SK-N-SH (cell line): Measurements from ENCODE around the gene CASK. TPM values are rescaled to one million over a fixed set of nuclear protein-coding genes. Genes with fewer than 3 reads are reported as not detected.

Experiments
- CTCF ChIA-PET: fragments of 300-600, 350-600 bp; formaldehyde crosslinking; extraction: SDS; loops from one replicate; lab custom pipeline; 2021; lab: Yijun Ruan, JAX
- POLR2A ChIA-PET: fragments of 350-600 bp; sonication (Branson Sonifier 250); formaldehyde crosslinking; extraction: SDS; loops from one replicate; lab custom pipeline; 2020; ENCODE audit warnings: antibody characterized with exemption, inconsistent platforms; lab: Yijun Ruan, JAX
- DNase-seq: peaks from one replicate; pipeline ENCODE4 v3.0.0; 2012
- H2AFZ ChIP-seq: fragments of 200-600 bp; sonication (generic); 2 replicates; pipeline ENCODE4 v1.8.1; 2016; ENCODE audit warnings: antibody characterized with exemption, mild to moderate bottlenecking, low read depth
- H3F3A ChIP-seq: fragments of 200-600 bp; sonication (generic); replicated peaks from 2 replicates; pipeline ENCODE3; 2016; ENCODE audit warnings: antibody characterized with exemption, mild to moderate bottlenecking; ENCODE audit not compliant: insufficient read depth
- H3K27ac ChIP-seq, 2 experiments: fragments of 200-500 bp in 1 of 2; fragments of 200-600 bp in 1 of 2; sonication (Bioruptor generic) in 1 of 2; sonication (generic), shearing (Covaris generic) in 1 of 2; 2 replicates each; pipeline versions ENCODE4 v1.5.1 to v1.6.1; 2014 to 2016; ENCODE audit warnings: low read depth in 2 of 2, inconsistent platforms in 1 of 2, low read length in 1 of 2, mild to moderate bottlenecking in 1 of 2, mixed read lengths in 1 of 2
- H3K27me3 ChIP-seq: fragments of 200-600 bp; sonication (generic), shearing (Covaris generic); 2 replicates; pipeline ENCODE4 v1.6.1; 2016; ENCODE audit warnings: mixed run types; ENCODE audit not compliant: insufficient read depth
- H3K36me3 ChIP-seq, 2 experiments: fragments of 200-500 bp in 1 of 2; fragments of 200-600 bp in 1 of 2; sonication (Bioruptor generic) in 1 of 2; sonication (generic) in 1 of 2; replicated peaks in 1 of 2; 2 replicates each; pipeline versions ENCODE3 to v1.5.1; 2014 to 2016; ENCODE audit warnings: low read length in 1 of 2, mild to moderate bottlenecking in 1 of 2; ENCODE audit not compliant: insufficient read depth in 2 of 2, control insufficient read depth in 1 of 2
- H3K4me1 ChIP-seq, 2 experiments: fragments of 200-500 bp in 1 of 2; fragments of 200-600 bp in 1 of 2; sonication (Bioruptor generic) in 1 of 2; sonication (generic), shearing (Covaris generic) in 1 of 2; 2 replicates each; pipeline versions ENCODE4 v1.5.1 to v1.6.1; 2014 to 2016; ENCODE audit warnings: low read depth in 1 of 2, low read length in 1 of 2, mixed run types in 1 of 2; ENCODE audit not compliant: insufficient read depth in 2 of 2, control insufficient read depth in 1 of 2
- H3K4me2 ChIP-seq: fragments of 200-600 bp; sonication (generic), shearing (Covaris generic); 2 replicates; pipeline ENCODE4 v1.6.1; 2017; ENCODE audit warnings: mixed run types
- H3K4me3 ChIP-seq, 2 experiments: fragments of 200-500 bp in 1 of 2; fragments of 200-600 bp in 1 of 2; sonication (Bioruptor generic) in 1 of 2; sonication (generic), shearing (Covaris generic) in 1 of 2; 2 replicates each; pipeline versions ENCODE4 v1.5.1 to v1.8.1; 2014 to 2016; ENCODE audit warnings: low read depth in 2 of 2, inconsistent platforms in 1 of 2, low read length in 1 of 2, mild to moderate bottlenecking in 1 of 2, mixed read lengths in 1 of 2, moderate library complexity in 1 of 2
- H3K79me2 ChIP-seq: fragments of 200-600 bp; sonication (generic); 2 replicates; pipeline ENCODE4 v1.8.1; 2017; ENCODE audit warnings: mild to moderate bottlenecking; ENCODE audit not compliant: insufficient read depth
- H3K9ac ChIP-seq: fragments of 200-600 bp; sonication (generic); 2 replicates; pipeline ENCODE4 v1.6.1; 2017; ENCODE audit warnings: mixed run types
- H3K9me2 ChIP-seq: fragments of 200-600 bp; sonication (generic); 2 replicates; pipeline ENCODE4 v1.6.1; 2017; ENCODE audit warnings: mixed run types
- H3K9me3 ChIP-seq: fragments of 200-600 bp; sonication (generic); 2 replicates; pipeline ENCODE4 v1.6.1; 2017; ENCODE audit warnings: mixed run types, mild to moderate bottlenecking, moderate library complexity
- H4K20me1 ChIP-seq: fragments of 200-600 bp; sonication (generic); 2 replicates; pipeline ENCODE4 v1.6.1; 2017; ENCODE audit warnings: mild to moderate bottlenecking, mixed run types; ENCODE audit not compliant: insufficient read depth
- EP300 ChIP-seq, 2 experiments: IDR thresholded peaks; 2 replicates each; pipeline versions ENCODE4 v1.4.0 to v1.6.1; 2012; ENCODE audit warnings: borderline replicate concordance in 1 of 2, low read depth in 1 of 2, low read length in 1 of 2
- FOSL2 ChIP-seq: IDR thresholded peaks from 2 replicates; pipeline ENCODE4 v1.4.0; 2012; ENCODE audit warnings: low read depth, mild to moderate bottlenecking, moderate library complexity, borderline replicate concordance
- FOXM1 ChIP-seq: IDR thresholded peaks from 2 replicates; pipeline ENCODE4 v1.4.0; 2012; ENCODE audit warnings: low read depth, mild to moderate bottlenecking
- GABPA ChIP-seq: IDR thresholded peaks from 2 replicates; pipeline ENCODE4 v1.4.0; 2012; ENCODE audit warnings: low read depth, mild to moderate bottlenecking
- GATA2 ChIP-seq: sonication (generic); formaldehyde crosslinking; IDR thresholded peaks from 2 replicates; pipeline ENCODE4 v1.5.0; 2020; ENCODE audit warnings: mild to moderate bottlenecking, missing genetic modification reagents
- JUND ChIP-seq: IDR thresholded peaks from 2 replicates; pipeline ENCODE4 v1.4.0; 2012
- MXI1 ChIP-seq: IDR thresholded peaks from 2 replicates; pipeline ENCODE4 v1.6.1; 2012; ENCODE audit warnings: mild to moderate bottlenecking, low read depth, low read length, improper control_type of control experiment
- POLR2AphosphoS5 ChIP-seq: IDR thresholded peaks from 2 replicates; pipeline ENCODE4 v1.6.1; 2012; ENCODE audit warnings: low read depth, low read length
- RCOR1 ChIP-seq: fragments of 150-350 bp; IDR thresholded peaks from 2 replicates; pipeline ENCODE4 v1.6.1; 2017; ENCODE audit warnings: antibody characterized with exemption, low read length
- RXRA ChIP-seq: IDR thresholded peaks from 2 replicates; pipeline ENCODE4 v1.4.0; 2012; ENCODE audit warnings: low read depth, mild to moderate bottlenecking, borderline replicate concordance
- SIN3A ChIP-seq: IDR thresholded peaks from 2 replicates; pipeline ENCODE4 v1.6.1; 2012; ENCODE audit warnings: low read depth, mild to moderate bottlenecking, low read length, moderate library complexity, borderline replicate concordance
- SMC3 ChIP-seq: IDR thresholded peaks from 2 replicates; pipeline ENCODE4 v1.6.1; 2012; ENCODE audit warnings: low read depth, low read length, improper control_type of control experiment
- TAF1 ChIP-seq: IDR thresholded peaks from 2 replicates; pipeline ENCODE4 v1.6.1; 2012; ENCODE audit warnings: low read depth, mild to moderate bottlenecking, low read length, moderate library complexity, borderline replicate concordance
- TEAD4 ChIP-seq: IDR thresholded peaks from 2 replicates; pipeline ENCODE4 v1.4.0; 2012; ENCODE audit warnings: mild to moderate bottlenecking, borderline replicate concordance; ENCODE audit not compliant: insufficient read depth
- YY1 ChIP-seq: IDR thresholded peaks from 2 replicates; pipeline ENCODE4 v1.4.0; 2012; ENCODE audit warnings: low read depth, mild to moderate bottlenecking
- WGBS: methylation state at CpG from one replicate; pipeline ENCODE4 v1.1.6; 2017; ENCODE audit warnings: low lambda C conversion rate; 5-methylcytosine and 5-hydroxymethylcytosine counted together
- polyA plus RNA-seq, 3 experiments: library from polyadenylated mRNA; depleted of rRNA; stranded (reverse); fragments of >200 nt; gene quantifications; 2 replicates each; pipeline ENCODE4 v1.2.3, GENCODE V29; 2012
- TF ChIP-seq, protein P1 (sequence below): IDR thresholded peaks from 2 replicates; pipeline ENCODE4 v1.4.0; 2012; ENCODE audit warnings: low read depth, borderline replicate concordance
- TF ChIP-seq, protein P2 (sequence below): fragments of 150-350 bp; IDR thresholded peaks from 2 replicates; pipeline ENCODE4 v1.6.1; 2016; ENCODE audit warnings: mild to moderate bottlenecking, low read depth, low read length
- TF ChIP-seq, protein P3 (sequence below): IDR thresholded peaks from 2 replicates; pipeline ENCODE4 v1.6.1; 2012; ENCODE audit warnings: mild to moderate bottlenecking, low read depth, low read length, moderate library complexity
- TF ChIP-seq, protein P4 (sequence below): IDR thresholded peaks from 2 replicates; pipeline ENCODE4; 2012

Gene CASK
- polyA plus RNA-seq, 1 of the 3 experiments (the other 2 are of a cell fraction): 7.0 TPM

DNA sequence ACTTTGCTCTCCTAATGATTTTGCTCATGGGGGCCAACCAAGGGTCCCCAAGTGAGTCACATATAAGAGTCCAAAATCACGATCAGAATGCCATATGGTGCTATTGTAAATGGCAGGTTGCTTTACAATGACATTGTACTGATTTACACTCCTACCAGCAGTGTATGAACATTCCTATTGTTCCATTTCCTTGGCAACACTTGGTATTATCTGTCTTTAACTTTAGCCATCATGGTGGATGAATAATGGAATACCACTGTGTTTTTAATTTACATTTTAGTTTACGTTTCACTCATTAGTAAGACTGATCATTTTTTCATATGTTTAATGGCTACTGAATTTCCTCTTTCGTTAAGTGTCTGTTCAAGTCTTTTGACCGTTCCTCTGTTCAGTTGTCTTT is 379.7 kb downstream of the CASK start:
- no peaks in the 10 kb centered on the region for H3K9me2 ChIP-seq
- H3K27me3 ChIP-seq: no peaks in the 10 kb centered on the region
- H4K20me1 ChIP-seq: no peaks in the 10 kb centered on the region
- H3K9me3 ChIP-seq: no peaks in the 10 kb centered on the region
- no peak overlapping the region for H3K9ac ChIP-seq
- no peak for DNase-seq
- H2AFZ ChIP-seq: no peak overlapping the region
- no peak overlapping the region for H3K27ac ChIP-seq
- ChIA-PET CTCF (no interaction called here), POLR2A (no interaction called here)
- no peak overlapping the region for H3K4me3 ChIP-seq
- 48% methylated on average over 4 of the region's 4 CpGs for WGBS
- TF ChIP-seq, protein P1, sequence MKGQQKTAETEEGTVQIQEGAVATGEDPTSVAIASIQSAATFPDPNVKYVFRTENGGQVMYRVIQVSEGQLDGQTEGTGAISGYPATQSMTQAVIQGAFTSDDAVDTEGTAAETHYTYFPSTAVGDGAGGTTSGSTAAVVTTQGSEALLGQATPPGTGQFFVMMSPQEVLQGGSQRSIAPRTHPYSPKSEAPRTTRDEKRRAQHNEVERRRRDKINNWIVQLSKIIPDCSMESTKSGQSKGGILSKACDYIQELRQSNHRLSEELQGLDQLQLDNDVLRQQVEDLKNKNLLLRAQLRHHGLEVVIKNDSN: no peak
- TF ChIP-seq FOSL2: no peak
- TF ChIP-seq, protein P2, sequence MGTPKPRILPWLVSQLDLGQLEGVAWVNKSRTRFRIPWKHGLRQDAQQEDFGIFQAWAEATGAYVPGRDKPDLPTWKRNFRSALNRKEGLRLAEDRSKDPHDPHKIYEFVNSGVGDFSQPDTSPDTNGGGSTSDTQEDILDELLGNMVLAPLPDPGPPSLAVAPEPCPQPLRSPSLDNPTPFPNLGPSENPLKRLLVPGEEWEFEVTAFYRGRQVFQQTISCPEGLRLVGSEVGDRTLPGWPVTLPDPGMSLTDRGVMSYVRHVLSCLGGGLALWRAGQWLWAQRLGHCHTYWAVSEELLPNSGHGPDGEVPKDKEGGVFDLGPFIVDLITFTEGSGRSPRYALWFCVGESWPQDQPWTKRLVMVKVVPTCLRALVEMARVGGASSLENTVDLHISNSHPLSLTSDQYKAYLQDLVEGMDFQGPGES: no peak
- no peak for TF ChIP-seq RCOR1
- no peak for TF ChIP-seq SIN3A
- TF ChIP-seq GATA2 (CRISPR knock-in tag): no peak
- TF ChIP-seq, protein P3, sequence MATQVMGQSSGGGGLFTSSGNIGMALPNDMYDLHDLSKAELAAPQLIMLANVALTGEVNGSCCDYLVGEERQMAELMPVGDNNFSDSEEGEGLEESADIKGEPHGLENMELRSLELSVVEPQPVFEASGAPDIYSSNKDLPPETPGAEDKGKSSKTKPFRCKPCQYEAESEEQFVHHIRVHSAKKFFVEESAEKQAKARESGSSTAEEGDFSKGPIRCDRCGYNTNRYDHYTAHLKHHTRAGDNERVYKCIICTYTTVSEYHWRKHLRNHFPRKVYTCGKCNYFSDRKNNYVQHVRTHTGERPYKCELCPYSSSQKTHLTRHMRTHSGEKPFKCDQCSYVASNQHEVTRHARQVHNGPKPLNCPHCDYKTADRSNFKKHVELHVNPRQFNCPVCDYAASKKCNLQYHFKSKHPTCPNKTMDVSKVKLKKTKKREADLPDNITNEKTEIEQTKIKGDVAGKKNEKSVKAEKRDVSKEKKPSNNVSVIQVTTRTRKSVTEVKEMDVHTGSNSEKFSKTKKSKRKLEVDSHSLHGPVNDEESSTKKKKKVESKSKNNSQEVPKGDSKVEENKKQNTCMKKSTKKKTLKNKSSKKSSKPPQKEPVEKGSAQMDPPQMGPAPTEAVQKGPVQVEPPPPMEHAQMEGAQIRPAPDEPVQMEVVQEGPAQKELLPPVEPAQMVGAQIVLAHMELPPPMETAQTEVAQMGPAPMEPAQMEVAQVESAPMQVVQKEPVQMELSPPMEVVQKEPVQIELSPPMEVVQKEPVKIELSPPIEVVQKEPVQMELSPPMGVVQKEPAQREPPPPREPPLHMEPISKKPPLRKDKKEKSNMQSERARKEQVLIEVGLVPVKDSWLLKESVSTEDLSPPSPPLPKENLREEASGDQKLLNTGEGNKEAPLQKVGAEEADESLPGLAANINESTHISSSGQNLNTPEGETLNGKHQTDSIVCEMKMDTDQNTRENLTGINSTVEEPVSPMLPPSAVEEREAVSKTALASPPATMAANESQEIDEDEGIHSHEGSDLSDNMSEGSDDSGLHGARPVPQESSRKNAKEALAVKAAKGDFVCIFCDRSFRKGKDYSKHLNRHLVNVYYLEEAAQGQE: no peak
- no peaks in the 10 kb centered on the region for H3F3A ChIP-seq
- H3K36me3 ChIP-seq: no peaks in the 10 kb centered on the region
- no peak overlapping the region for H3K4me2 ChIP-seq
- H3K79me2 ChIP-seq: no peaks in the 10 kb centered on the region
- H3K4me1 ChIP-seq: no peaks in the 10 kb centered on the region

DNA sequence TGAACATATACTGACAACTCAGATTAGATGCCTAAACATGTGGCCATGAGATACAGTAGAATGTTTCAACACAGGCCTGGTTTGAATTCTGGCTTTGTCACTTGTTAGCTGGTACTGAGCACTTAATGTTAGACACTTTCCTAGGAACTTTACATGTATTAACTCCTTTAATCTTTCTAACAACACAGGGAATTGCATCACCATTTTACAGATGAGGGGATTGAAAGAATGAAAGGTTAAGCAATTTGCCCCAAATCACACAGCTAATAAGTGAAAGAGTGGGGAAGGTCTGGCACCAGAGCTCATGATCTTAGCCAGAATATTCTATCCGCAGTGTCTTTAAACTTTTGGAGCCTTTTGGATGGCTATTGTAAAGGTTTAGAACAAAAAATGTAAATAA is 380.3 kb downstream of the CASK start:
- CTCF ChIA-PET: no interaction called here
- WGBS: 37% methylated on average over 1 of the region's 1 CpG
- no peaks in the 10 kb centered on the region for H3K4me1 ChIP-seq

More for the DNA sequence above, 380.3 kb downstream of the CASK start:
- no peak overlapping the region for H3K27ac ChIP-seq
- H3K9me2 ChIP-seq: no peaks in the 10 kb centered on the region
- H3K27me3 ChIP-seq: no peaks in the 10 kb centered on the region
- no peak overlapping the region for H3K9ac ChIP-seq
- no peak overlapping the region for H3K4me2 ChIP-seq
- no peaks in the 10 kb centered on the region for H3K79me2 ChIP-seq
- no peaks in the 10 kb centered on the region for H3K9me3 ChIP-seq
- no peaks in the 10 kb centered on the region for H3F3A ChIP-seq
- no peak overlapping the region for H3K4me3 ChIP-seq
- DNase-seq: no peak
- POLR2A ChIA-PET: no interaction called here
- TF ChIP-seq YY1: no peak
- TF ChIP-seq, protein P4, sequence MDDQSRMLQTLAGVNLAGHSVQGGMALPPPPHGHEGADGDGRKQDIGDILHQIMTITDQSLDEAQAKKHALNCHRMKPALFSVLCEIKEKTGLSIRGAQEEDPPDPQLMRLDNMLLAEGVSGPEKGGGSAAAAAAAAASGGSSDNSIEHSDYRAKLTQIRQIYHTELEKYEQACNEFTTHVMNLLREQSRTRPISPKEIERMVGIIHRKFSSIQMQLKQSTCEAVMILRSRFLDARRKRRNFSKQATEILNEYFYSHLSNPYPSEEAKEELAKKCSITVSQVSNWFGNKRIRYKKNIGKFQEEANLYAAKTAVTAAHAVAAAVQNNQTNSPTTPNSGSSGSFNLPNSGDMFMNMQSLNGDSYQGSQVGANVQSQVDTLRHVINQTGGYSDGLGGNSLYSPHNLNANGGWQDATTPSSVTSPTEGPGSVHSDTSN: no peak
- no peak for TF ChIP-seq TAF1
- TF ChIP-seq POLR2AphosphoS5: no peak
- no peak for TF ChIP-seq JUND
- no peak for TF ChIP-seq FOSL2
- TF ChIP-seq EP300 (IDR thresholded peaks at IDR 0.05; ENCODE audit: borderline replicate concordance in 1 of 2, low read depth in 1 of 2, low read length in 1 of 2): no peak
- TF ChIP-seq GABPA: no peak
- TF ChIP-seq FOXM1: no peak
- TF ChIP-seq RXRA: no peak
- TF ChIP-seq, protein P1: no peak
- no peak for TF ChIP-seq SMC3
- no peak for TF ChIP-seq SIN3A
- TF ChIP-seq MXI1: no peak
- TF ChIP-seq TEAD4: no peak
- TF ChIP-seq GATA2 (CRISPR knock-in tag): no peak
- no peaks in the 10 kb centered on the region for H3K36me3 ChIP-seq
- no peak overlapping the region for H2AFZ ChIP-seq
- H4K20me1 ChIP-seq: no peaks in the 10 kb centered on the region
